Endothelial cell of umbilical vein (primary cell): ENCODE measurements around the gene GNB1.
"Not testable (repeated sequence)": the region's sequence is repeated elsewhere in the genome, so short reads cannot be mapped to it uniquely, and the experiment has no call there.

Experiments
- CTCF ChIP-seq, 2 donors: IDR thresholded peaks; 1 replicate in 1 of 2; 2 replicates in 1 of 2; pipeline ENCODE4 v1.5.1; 2011; ENCODE audit warnings: low read length in 2 of 2, mild to moderate bottlenecking in 2 of 2, moderate library complexity in 2 of 2, control low read depth in 1 of 2, inconsistent platforms in 1 of 2, low read depth in 1 of 2; ENCODE audit not compliant: insufficient read depth in 1 of 2; ENCODE audit errors: extremely low read depth in 1 of 2
- FOS ChIP-seq: IDR thresholded peaks from 2 replicates; pipeline ENCODE4 v1.6.1; 2011; ENCODE audit warnings: mild to moderate bottlenecking, low read length, moderate library complexity, borderline replicate concordance; ENCODE audit not compliant: insufficient read depth
- MAX ChIP-seq: IDR thresholded peaks from 2 replicates; pipeline ENCODE4 v1.6.1; 2011; ENCODE audit not compliant: insufficient read depth, insufficient read length
- POLR2A ChIP-seq: IDR thresholded peaks from 2 replicates; pipeline ENCODE4 v1.6.1; 2012; ENCODE audit warnings: low read depth, mild to moderate bottlenecking, control low read depth, low read length
- POLR2AphosphoS5 ChIP-seq: IDR thresholded peaks from 2 replicates; pipeline ENCODE4 v1.6.1; 2012; ENCODE audit warnings: low read depth, mild to moderate bottlenecking, control low read depth, low read length, moderate library complexity; ENCODE audit not compliant: insufficient read depth

DNA sequence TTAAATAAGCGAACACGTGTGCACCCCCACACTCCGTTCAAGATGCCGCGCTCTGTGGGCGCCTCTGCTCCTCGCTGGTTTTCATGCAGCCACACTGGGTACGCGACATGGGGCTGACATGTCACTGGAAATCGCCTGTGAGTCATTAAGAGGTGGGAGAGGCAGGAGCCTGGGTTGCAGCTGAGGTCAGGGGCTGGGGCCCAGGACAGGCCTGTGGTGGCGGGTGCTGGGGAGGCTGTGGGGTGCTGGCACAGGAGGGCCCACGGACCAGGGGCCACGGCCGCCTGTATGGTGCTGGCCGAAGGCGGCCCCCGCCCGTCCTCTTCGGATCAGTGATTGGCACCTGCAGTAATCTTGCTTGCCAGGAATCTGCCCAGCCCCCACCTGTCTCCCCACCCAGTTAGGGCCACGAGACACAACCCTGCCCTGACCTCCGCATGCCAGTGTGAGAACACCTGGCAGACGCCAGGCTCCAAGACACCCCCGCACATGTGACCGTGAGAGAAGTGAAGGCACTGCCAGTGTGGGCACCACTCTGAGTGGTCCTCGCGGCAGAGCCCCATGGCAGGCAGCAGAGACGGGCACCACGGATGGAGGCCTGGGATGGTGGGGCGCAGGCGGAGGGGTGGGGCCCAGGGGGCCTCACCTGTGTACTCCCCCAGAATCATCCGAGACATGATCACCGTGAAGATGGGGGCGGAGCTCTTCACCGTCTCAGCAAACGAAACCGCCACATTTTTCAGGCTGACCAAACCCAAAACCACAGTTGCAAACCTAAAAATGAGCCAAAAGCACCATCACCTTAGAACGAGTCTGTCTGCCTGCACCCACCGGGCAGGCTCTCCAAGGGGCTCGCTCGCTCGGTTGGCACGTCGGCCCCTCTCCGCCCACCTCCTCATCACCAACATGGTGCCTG lies 153.0 kb downstream of the GNB1 start:
- not testable (repeated sequence) for TF ChIP-seq CTCF (IDR thresholded peaks at IDR 0.05; ENCODE audit: extremely low read depth in 1 of 2, insufficient read depth in 1 of 2, low read depth in 1 of 2, low read length in 2 of 2); MAX; POLR2A; FOS; POLR2AphosphoS5
